Transverse colon (tissue), 4 donors: ENCODE measurements around the gene NKD1. TPM values are rescaled to one million over a fixed set of nuclear protein-coding genes. Genes with fewer than 3 reads are reported as not detected.

Source experiments
- DNase-seq: peaks from one replicate; pipeline ENCODE4 v3.0.0-alpha.2; 2019
- H3K27ac ChIP-seq, 4 donors: fragments of 200-600 bp; sonication (generic); 2 replicates each; pipeline ENCODE4 v1.5.1; 2016 to 2018; ENCODE audit warnings: inconsistent platforms in 4 of 4
- H3K27me3 ChIP-seq: fragments of 200-600 bp; sonication (generic); 2 replicates; pipeline ENCODE4 v1.5.1; 2017; ENCODE audit warnings: inconsistent platforms
- H3K36me3 ChIP-seq, 4 donors: fragments of 200-600 bp; sonication (generic); 2 replicates each; pipeline ENCODE4 v1.5.1; 2017 to 2019; ENCODE audit warnings: inconsistent platforms in 4 of 4
- H3K4me1 ChIP-seq, 4 donors: fragments of 200-600 bp; sonication (generic); 2 replicates each; pipeline ENCODE4 v1.5.1; 2017 to 2020; ENCODE audit warnings: inconsistent platforms in 4 of 4
- H3K4me3 ChIP-seq, 4 donors: fragments of 200-600 bp; sonication (generic); 1 replicate in 1 of 4; 2 replicates in 3 of 4; pipeline versions ENCODE4 v1.5.1 to v1.6.1; 2017 to 2019; ENCODE audit warnings: inconsistent platforms in 4 of 4
- H3K9me3 ChIP-seq, 2 donors: fragments of 200-600 bp; sonication (generic); 2 replicates each; pipeline ENCODE4 v1.5.1; 2017 to 2019; ENCODE audit warnings: inconsistent platforms in 2 of 2
- EP300 ChIP-seq: sonication (generic); formaldehyde crosslinking; IDR thresholded peaks from one replicate; pipeline ENCODE4 v1.6.1; 2017; ENCODE audit warnings: antibody characterized with exemption, low read depth
- POLR2A ChIP-seq: fragments of 450-650 bp; IDR thresholded peaks from one replicate; pipeline ENCODE4 v1.6.1; 2016; ENCODE audit warnings: antibody characterized with exemption, mild to moderate bottlenecking, moderate library complexity
- POLR2AphosphoS5 ChIP-seq, 3 donors: sonication (generic); formaldehyde crosslinking; IDR thresholded peaks; one replicate each; pipeline ENCODE4 v1.6.1; 2016; ENCODE audit warnings: antibody characterized with exemption in 3 of 3
- WGBS, 2 donors: methylation state at CpG; one replicate each; pipeline ENCODE4 v1.1.5; 2018; ENCODE audit warnings: low coverage in 1 of 2; 5-methylcytosine and 5-hydroxymethylcytosine counted together
- in situ Hi-C, 4 donors: fragments of 200-750 bp; cut with MboI; loops; one replicate each; pipeline versions ENCODE4 v1.15.0 to v1.15.1; 2017; ENCODE audit warnings: low sequenced_read_pairs in 3 of 4, low pct_ligation_motif_present in 1 of 4, low pct_unique_long_range_greater_than_20kb in 1 of 4
- intact Hi-C: fragments of 100-400 bp; cut with DNase I; formaldehyde crosslinking; loops from one replicate; pipeline ENCODE4 v1.15.1; 2023; ENCODE audit warnings: low total_unique reads
- total RNA-seq, 4 donors: library from RNA; depleted of rRNA; stranded (reverse); fragments of >200 nt; gene quantifications; one replicate each; pipeline ENCODE4 v1.1.0, GENCODE V29; 2016
- TF ChIP-seq, protein P1 (sequence below), 5 experiments: fragments of 200-600 bp in 3 of 5; fragments of 450-650 bp in 2 of 5; sonication (generic) in 3 of 5; IDR thresholded peaks; 1 replicate in 2 of 5; 2 replicates in 3 of 5; pipeline ENCODE4 v1.5.1; 2016 to 2017; ENCODE audit warnings: antibody characterized with exemption in 5 of 5, inconsistent platforms in 3 of 5, mild to moderate bottlenecking in 2 of 5, moderate library complexity in 1 of 5

The NKD1 gene
- total RNA-seq, 4 donors from 2014 or later, result 1.7 to 98.1 (median 2.5) TPM

DNA sequence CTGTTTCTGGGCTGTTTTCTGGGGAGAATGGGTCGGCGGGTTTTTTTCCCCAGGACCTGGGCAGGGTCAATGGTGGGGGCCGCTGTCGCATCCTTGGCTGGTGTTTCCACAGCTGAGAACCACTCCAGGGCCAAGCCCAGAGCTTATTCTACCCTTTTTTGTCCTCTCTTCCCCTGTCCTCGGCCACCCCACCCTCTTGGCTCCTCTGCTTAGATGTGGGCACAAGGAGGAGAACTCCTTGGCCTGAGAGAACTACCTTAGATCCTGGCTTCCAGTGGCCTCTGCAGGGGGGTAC is 149.2 kb downstream of the NKD1 start:
- in situ Hi-C loops, result no loop called here
- peak overlapping the region in 1 of 4 donors; percentile 20 for H3K4me3 ChIP-seq

DNA sequence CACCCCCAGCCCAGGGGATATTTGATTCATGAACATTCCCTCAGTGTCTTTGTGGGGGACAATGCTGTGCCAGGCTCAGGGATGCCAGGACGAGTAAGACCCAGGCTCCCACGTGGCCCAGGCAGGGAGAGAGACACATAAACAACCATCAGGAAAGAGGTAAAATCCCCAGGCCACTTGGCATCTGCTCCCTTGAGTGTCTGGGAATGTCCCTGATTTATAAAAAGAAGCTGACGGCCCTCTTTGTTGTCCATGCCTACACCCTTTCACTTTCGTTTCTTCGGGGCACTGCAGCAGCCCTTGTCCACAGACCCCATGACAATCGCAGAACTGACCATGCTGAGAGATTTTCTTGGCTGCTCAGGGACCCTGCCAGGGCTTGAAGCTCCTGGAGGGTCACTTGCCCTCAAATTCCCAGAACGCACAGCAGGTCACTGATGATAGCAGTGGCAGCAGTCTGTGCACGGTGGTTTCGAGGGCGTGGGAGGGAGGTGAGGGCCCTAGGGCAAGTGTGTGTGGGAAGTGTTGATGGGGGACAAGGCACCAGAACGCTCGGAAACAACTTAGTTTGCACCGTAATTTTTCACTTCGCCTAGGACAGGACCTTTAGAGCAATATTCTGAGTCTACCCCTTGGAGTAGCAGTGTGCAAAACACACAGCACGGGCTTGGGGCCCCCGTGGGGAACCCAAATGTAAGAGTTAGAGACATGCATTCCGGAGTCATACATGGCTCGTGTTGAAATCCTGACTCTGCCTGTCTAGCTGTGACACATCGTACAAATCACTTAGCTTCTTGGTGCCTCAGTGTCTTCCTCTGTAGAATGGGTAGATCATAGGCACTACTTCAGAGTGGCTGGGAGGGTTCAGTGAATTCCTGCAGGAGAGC is 149.9 kb downstream of the NKD1 start:
- peak overlapping the region; percentile 4 to 38 (median 22) for H3K4me3 ChIP-seq
- no peaks in the 10 kb centered on the region for H3K36me3 ChIP-seq
- 12 to 49% methylated on average over 3 to 19 of the region's 19 CpGs for WGBS, 2 donors
- intact Hi-C loops (no loop called here), in situ Hi-C loops (no loop called here)
- TF ChIP-seq POLR2A (no peak), POLR2AphosphoS5 (IDR thresholded peaks at IDR 0.05) (peak in 1 of 3 donors; percentile 14)
- peak overlapping the region; percentile 40 to 64 (median 55) for H3K27ac ChIP-seq
- peak; percentile 40 for DNase-seq
- H3K27me3 ChIP-seq, result no peaks in the 10 kb centered on the region
- H3K4me1 ChIP-seq, result peaks cover 11 to 29% (median 21%) of the 10 kb centered on the region in 4 donors
- no peaks in the 10 kb centered on the region for H3K9me3 ChIP-seq

More for the DNA sequence above, 149.2 kb downstream of the NKD1 start:
- WGBS, 2 donors, result 60 to 95% methylated on average over 1 to 5 of the region's 5 CpGs
- H3K27ac ChIP-seq, result peak overlapping the region; percentile 40 to 64 (median 55)
- H3K36me3 ChIP-seq, result no peaks in the 10 kb centered on the region
- intact Hi-C loops, result no loop called here
- no peaks in the 10 kb centered on the region for H3K9me3 ChIP-seq
- no peak for DNase-seq
- peaks cover 11 to 29% (median 21%) of the 10 kb centered on the region in 4 donors for H3K4me1 ChIP-seq
- H3K27me3 ChIP-seq, result no peaks in the 10 kb centered on the region
- TF ChIP-seq, protein P1, sequence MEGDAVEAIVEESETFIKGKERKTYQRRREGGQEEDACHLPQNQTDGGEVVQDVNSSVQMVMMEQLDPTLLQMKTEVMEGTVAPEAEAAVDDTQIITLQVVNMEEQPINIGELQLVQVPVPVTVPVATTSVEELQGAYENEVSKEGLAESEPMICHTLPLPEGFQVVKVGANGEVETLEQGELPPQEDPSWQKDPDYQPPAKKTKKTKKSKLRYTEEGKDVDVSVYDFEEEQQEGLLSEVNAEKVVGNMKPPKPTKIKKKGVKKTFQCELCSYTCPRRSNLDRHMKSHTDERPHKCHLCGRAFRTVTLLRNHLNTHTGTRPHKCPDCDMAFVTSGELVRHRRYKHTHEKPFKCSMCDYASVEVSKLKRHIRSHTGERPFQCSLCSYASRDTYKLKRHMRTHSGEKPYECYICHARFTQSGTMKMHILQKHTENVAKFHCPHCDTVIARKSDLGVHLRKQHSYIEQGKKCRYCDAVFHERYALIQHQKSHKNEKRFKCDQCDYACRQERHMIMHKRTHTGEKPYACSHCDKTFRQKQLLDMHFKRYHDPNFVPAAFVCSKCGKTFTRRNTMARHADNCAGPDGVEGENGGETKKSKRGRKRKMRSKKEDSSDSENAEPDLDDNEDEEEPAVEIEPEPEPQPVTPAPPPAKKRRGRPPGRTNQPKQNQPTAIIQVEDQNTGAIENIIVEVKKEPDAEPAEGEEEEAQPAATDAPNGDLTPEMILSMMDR (IDR thresholded peaks at IDR 0.05), result no peak
- no peak for TF ChIP-seq EP300
- no peak for TF ChIP-seq POLR2A
- TF ChIP-seq POLR2AphosphoS5 (IDR thresholded peaks at IDR 0.05), result no peak

Other genes with a start within 250 kb of the NKD1 start
- gene BRD7, start 179.4 kb upstream of the NKD1 start, total RNA-seq, result 10 to 100 TPM; 29.9 to 58.0 (median 38.5) TPM
- 1 to 10 TPM in 3 of 4 donors, under 1 TPM in 1; 0.20 to 4.3 (median 2.6) TPM for gene SNX20, start 132.9 kb downstream of the NKD1 start, total RNA-seq
- 1 to 10 TPM in 2 of 4 donors, under 1 TPM in 1, not detected in 1; 0.41 to 2.6 (median 2.2) TPM for gene NOD2, start 145.2 kb downstream of the NKD1 start, total RNA-seq
- gene CYLD, start 193.7 kb downstream of the NKD1 start, total RNA-seq, result 10 to 100 TPM in 3 of 4 donors, 1 to 10 TPM in 1; 5.2 to 56.5 (median 34.1) TPM